Measurements from ENCODE around the gene C18orf54.

Gene C18orf54

DNA sequence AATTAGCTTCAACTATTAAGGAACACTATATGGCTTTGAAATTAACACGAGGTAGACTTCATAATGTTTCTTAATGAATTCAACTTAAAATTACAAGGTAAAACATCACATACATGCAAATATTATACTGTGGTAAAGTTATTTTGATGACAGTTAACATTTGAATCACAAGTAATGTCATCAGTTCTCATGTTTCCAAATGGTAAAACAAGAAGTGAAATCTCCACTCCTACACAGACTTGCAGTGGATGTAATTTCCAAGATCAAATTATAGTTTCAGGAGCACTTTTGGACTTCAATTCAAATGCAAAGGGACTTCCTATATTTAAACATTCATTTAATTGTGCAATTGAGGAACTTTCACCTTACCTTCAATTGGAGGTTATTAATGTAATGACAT is 39.1 kb downstream of the C18orf54 start:
- no peaks in the 10 kb centered on the region for H3K9me3 ChIP-seq
- TF ChIP-seq, protein P1, sequence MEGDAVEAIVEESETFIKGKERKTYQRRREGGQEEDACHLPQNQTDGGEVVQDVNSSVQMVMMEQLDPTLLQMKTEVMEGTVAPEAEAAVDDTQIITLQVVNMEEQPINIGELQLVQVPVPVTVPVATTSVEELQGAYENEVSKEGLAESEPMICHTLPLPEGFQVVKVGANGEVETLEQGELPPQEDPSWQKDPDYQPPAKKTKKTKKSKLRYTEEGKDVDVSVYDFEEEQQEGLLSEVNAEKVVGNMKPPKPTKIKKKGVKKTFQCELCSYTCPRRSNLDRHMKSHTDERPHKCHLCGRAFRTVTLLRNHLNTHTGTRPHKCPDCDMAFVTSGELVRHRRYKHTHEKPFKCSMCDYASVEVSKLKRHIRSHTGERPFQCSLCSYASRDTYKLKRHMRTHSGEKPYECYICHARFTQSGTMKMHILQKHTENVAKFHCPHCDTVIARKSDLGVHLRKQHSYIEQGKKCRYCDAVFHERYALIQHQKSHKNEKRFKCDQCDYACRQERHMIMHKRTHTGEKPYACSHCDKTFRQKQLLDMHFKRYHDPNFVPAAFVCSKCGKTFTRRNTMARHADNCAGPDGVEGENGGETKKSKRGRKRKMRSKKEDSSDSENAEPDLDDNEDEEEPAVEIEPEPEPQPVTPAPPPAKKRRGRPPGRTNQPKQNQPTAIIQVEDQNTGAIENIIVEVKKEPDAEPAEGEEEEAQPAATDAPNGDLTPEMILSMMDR (IDR thresholded peaks at IDR 0.05) = no peak
- no peak overlapping the region for H3K27ac ChIP-seq
- no peaks in the 10 kb centered on the region for H3K4me1 ChIP-seq (ENCODE audit: control insufficient read depth in 1 of 2, insufficient read depth in 1 of 2, low read depth in 1 of 2, low read length in 1 of 2)
- H3K4me3 ChIP-seq (ENCODE audit: low read depth in 1 of 2, low read length in 1 of 2) = no peak overlapping the region
- H3K27me3 ChIP-seq = no peaks in the 10 kb centered on the region
- H3K36me3 ChIP-seq = no peaks in the 10 kb centered on the region

DNA sequence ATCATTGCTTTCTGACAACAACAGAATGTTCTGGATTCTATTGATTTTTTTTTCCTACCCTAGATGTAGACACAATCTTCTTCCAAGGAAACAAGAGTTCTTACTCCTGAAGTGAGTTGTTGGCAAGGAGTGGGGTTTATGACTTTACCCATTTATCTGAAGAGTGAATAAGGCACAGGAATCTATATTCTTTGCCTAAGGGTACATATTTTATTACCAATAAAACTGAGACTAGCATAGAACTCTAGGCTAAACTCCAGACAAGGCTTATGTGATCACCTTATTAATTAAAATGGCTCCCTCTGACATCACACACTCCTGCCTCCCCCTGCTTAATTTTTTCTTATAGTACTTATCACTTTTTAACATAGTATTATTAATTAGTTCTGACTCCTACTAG is 47.6 kb downstream of the C18orf54 start:
- TF ChIP-seq, protein P1 (IDR thresholded peaks at IDR 0.05) = no peak

DNA sequence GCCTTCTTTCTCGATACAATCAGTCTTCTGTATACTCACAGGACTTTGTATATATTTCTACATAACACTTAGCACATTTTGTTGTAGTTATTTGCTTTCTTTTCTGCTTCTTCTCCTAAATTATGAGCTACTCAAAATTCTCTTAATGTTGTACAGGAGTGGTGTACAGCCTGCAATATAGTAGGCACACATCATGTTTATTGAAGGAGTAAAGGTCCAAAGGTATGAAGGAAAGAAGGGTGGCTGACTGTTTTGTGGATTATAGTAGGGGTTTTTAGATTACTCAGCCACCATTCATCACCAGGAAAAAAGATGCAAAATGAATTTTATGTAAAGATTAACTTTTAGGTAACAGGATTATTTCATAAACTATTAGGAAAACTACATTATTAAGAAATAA is 54.1 kb downstream of the C18orf54 start:
- Histone ChIP-seq H3K4me1 (ENCODE audit: control insufficient read depth in 1 of 2, insufficient read depth in 1 of 2, low read depth in 1 of 2, low read length in 1 of 2) (no peaks in the 10 kb centered on the region), H3K27me3 (peaks cover 14% of the 10 kb centered on the region), H3K27ac (no peak overlapping the region), H3K9me3 (no peaks in the 10 kb centered on the region), H3K4me3 (ENCODE audit: low read depth in 1 of 2, low read length in 1 of 2) (no peak overlapping the region), H3K36me3 (no peaks in the 10 kb centered on the region)
- TF ChIP-seq, protein P1 (IDR thresholded peaks at IDR 0.05) = no peak

More for the DNA sequence above, 47.6 kb downstream of the C18orf54 start:
- Histone ChIP-seq H3K36me3 (no peaks in the 10 kb centered on the region), H3K27me3 (no peaks in the 10 kb centered on the region), H3K4me3 (ENCODE audit: low read depth in 1 of 2, low read length in 1 of 2) (no peak overlapping the region), H3K4me1 (ENCODE audit: control insufficient read depth in 1 of 2, insufficient read depth in 1 of 2, low read depth in 1 of 2, low read length in 1 of 2) (no peaks in the 10 kb centered on the region), H3K9me3 (no peaks in the 10 kb centered on the region), H3K27ac (no peak overlapping the region)

DNA sequence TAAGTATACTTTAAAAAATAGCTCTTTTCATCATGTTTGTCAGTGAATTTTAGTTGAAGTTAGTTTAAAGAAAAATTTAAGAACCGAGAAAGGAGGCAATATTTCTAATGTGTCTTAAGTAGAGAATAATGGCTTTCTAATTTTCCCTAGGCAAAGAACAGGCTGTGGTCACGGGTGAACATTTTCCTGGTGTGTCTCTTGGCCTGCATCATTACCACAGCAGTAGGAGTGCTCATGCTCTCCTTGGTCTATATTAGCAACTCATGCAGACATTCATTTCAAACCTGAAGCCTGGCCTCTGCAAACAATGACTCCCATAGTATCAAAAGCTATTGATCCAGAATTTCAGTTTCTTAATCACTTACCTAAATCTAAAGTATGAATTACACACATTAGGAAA is 57.4 kb downstream of the C18orf54 start:
- TF ChIP-seq, protein P1 (IDR thresholded peaks at IDR 0.05) = no peak
- Histone ChIP-seq H3K9me3 (no peaks in the 10 kb centered on the region), H3K36me3 (no peaks in the 10 kb centered on the region), H3K4me3 (ENCODE audit: low read depth in 1 of 2, low read length in 1 of 2) (no peak overlapping the region), H3K27ac (no peak overlapping the region), H3K4me1 (ENCODE audit: control insufficient read depth in 1 of 2, insufficient read depth in 1 of 2, low read depth in 1 of 2, low read length in 1 of 2) (no peaks in the 10 kb centered on the region), H3K27me3 (peaks cover 16% of the 10 kb centered on the region)

DNA sequence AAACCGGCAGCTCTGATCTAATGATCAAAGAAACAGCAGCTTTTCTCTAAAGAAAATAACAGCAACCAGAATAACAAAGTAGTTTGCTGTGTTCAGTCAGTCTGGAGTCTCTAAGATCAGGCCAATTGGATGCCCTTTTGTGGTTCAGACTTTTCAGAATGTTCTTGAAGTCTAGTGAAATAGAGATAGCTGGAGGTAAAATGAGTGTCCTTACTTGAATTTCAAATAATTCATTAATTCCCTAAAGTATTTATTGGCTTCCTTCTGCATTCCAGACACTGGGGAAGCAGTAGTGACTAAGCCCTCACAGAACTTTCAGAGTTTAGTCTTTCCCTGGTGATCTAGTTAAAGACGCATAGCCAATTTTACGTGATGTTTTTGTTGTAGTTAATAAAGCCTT is 58.7 kb downstream of the C18orf54 start:
- Histone ChIP-seq H3K27ac (no peak overlapping the region), H3K9me3 (no peaks in the 10 kb centered on the region), H3K4me1 (ENCODE audit: control insufficient read depth in 1 of 2, insufficient read depth in 1 of 2, low read depth in 1 of 2, low read length in 1 of 2) (no peaks in the 10 kb centered on the region), H3K27me3 (peaks cover 10% of the 10 kb centered on the region), H3K4me3 (ENCODE audit: low read depth in 1 of 2, low read length in 1 of 2) (no peak overlapping the region), H3K36me3 (no peaks in the 10 kb centered on the region)
- TF ChIP-seq, protein P1 (IDR thresholded peaks at IDR 0.05) = no peak

DNA sequence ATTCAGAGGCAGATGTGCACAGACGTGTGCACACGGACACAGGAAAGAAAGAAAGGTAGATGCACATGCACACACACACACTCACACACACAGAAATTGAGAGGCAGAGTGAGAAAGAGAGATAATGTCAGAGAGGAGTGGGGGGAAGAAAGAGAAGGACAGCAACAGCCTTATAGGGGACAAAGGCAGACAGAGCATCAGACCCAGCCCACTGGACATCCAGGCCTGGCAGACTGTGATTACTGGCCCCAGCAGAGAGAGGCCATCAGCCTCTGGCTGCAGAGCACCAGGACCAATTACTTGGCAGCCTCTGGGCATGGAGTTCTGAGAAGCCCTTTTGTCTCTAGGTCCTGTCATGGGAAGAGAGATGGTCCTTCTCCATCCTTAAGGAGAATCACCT is 66.1 kb downstream of the C18orf54 start:
- H3K4me3 ChIP-seq (ENCODE audit: low read depth in 1 of 2, low read length in 1 of 2) = no peak overlapping the region
- peaks cover 4% of the 10 kb centered on the region for H3K27me3 ChIP-seq
- no peaks in the 10 kb centered on the region for H3K4me1 ChIP-seq (ENCODE audit: control insufficient read depth in 1 of 2, insufficient read depth in 1 of 2, low read depth in 1 of 2, low read length in 1 of 2)
- TF ChIP-seq, protein P1 (IDR thresholded peaks at IDR 0.05) = no peak
- H3K27ac ChIP-seq = no peak overlapping the region
- no peaks in the 10 kb centered on the region for H3K9me3 ChIP-seq
- no peaks in the 10 kb centered on the region for H3K36me3 ChIP-seq

All from neutrophil (primary cell).